Neural progenitor cell (in vitro differentiated cells): ENCODE measurements around the gene PIGB. TPM values are rescaled to one million over a fixed set of nuclear protein-coding genes. Genes with fewer than 3 reads are reported as not detected.

Source experiments
- DNase-seq: peaks from one replicate; pipeline ENCODE4 v3.0.0-alpha.2; 2016; ENCODE audit warnings: low spot score
- H2AFZ ChIP-seq: fragments of 200-600 bp; sonication (generic); replicated peaks from 2 replicates; pipeline ENCODE4 v1.6.1; 2016; ENCODE audit warnings: antibody characterized with exemption
- H3F3A ChIP-seq: fragments of 200-600 bp; sonication (generic); 2 replicates; pipeline ENCODE4 v1.6.1; 2016; ENCODE audit warnings: antibody characterized with exemption, low read depth
- H3K27ac ChIP-seq: fragments of 200-600 bp; sonication (generic); 2 replicates; pipeline ENCODE4 v1.5.1; 2016; ENCODE audit warnings: mild to moderate bottlenecking
- H3K27me3 ChIP-seq: fragments of 200-600 bp; sonication (generic); 2 replicates; pipeline ENCODE4 v1.6.1; 2016; ENCODE audit warnings: mild to moderate bottlenecking, moderate library complexity
- H3K36me3 ChIP-seq: fragments of 200-600 bp; sonication (generic); 2 replicates; pipeline ENCODE4 v1.5.1; 2016
- H3K4me1 ChIP-seq: fragments of 200-600 bp; sonication (generic); 2 replicates; pipeline ENCODE4 v1.6.1; 2016; ENCODE audit warnings: mixed run types
- H3K4me2 ChIP-seq: fragments of 200-600 bp; sonication (generic); 2 replicates; pipeline ENCODE4 v1.6.1; 2016
- H3K4me3 ChIP-seq: fragments of 200-600 bp; sonication (generic); 2 replicates; pipeline ENCODE4 v1.5.1; 2016
- H3K79me2 ChIP-seq: fragments of 200-600 bp; sonication (generic); 2 replicates; pipeline ENCODE4 v1.6.1; 2016; ENCODE audit warnings: low read depth
- H3K9ac ChIP-seq: fragments of 200-600 bp; sonication (generic); 2 replicates; pipeline ENCODE4 v1.6.1; 2016
- H3K9me3 ChIP-seq: fragments of 200-600 bp; sonication (generic); 2 replicates; pipeline ENCODE4 v1.5.1; 2016; ENCODE audit warnings: low read depth
- H4K20me1 ChIP-seq: fragments of 200-600 bp; sonication (generic); 2 replicates; pipeline ENCODE4 v1.6.1; 2016; ENCODE audit warnings: low read depth
- H3K27ac Mint-ChIP-seq: 3 replicates; pipeline ENCODE4 v1.8.0; 2021; ENCODE audit warnings: mixed read lengths
- H3K27me3 Mint-ChIP-seq: 2 replicates; pipeline ENCODE4 v1.8.0; 2022; ENCODE audit warnings: low read depth, mild to moderate bottlenecking, inconsistent platforms, moderate library complexity, mixed read lengths; ENCODE audit not compliant: insufficient read depth
- H3K36me3 Mint-ChIP-seq: 3 replicates; pipeline ENCODE4 v1.8.0; 2021; ENCODE audit warnings: mixed read lengths
- H3K4me1 Mint-ChIP-seq: 3 replicates; pipeline ENCODE4 v1.8.0; 2021; ENCODE audit warnings: mixed read lengths
- H3K4me3 Mint-ChIP-seq: 3 replicates; pipeline ENCODE4 v1.8.0; 2021; ENCODE audit warnings: mild to moderate bottlenecking, moderate library complexity, mixed read lengths
- H3K9me3 Mint-ChIP-seq: 3 replicates; pipeline ENCODE4 v1.8.0; 2020; ENCODE audit warnings: mixed read lengths
- CTCF ChIP-seq: fragments of 200-600 bp; sonication (generic); IDR thresholded peaks from 2 replicates; pipeline ENCODE4 v1.5.1; 2017; ENCODE audit warnings: antibody characterized with exemption, mild to moderate bottlenecking
- EZH2 ChIP-seq: fragments of 200-600 bp; sonication (generic); IDR thresholded peaks from 2 replicates; pipeline ENCODE4 v1.6.1; 2017; ENCODE audit warnings: antibody characterized with exemption, mild to moderate bottlenecking, moderate library complexity
- EZH2phosphoT487 ChIP-seq: fragments of 200-600 bp; sonication (generic); IDR thresholded peaks from 2 replicates; pipeline ENCODE4 v1.6.1; 2017; ENCODE audit warnings: antibody characterized with exemption
- total RNA-seq: library from RNA; depleted of rRNA; stranded (reverse); fragments of >200 nt; gene quantifications from 2 replicates; pipeline ENCODE4 v1.2.3, GENCODE V29; 2015; ENCODE audit warnings: low replicate concordance

Gene PIGB
- total RNA-seq, 1 donor from 2014 or later, result 18.7 TPM

DNA sequence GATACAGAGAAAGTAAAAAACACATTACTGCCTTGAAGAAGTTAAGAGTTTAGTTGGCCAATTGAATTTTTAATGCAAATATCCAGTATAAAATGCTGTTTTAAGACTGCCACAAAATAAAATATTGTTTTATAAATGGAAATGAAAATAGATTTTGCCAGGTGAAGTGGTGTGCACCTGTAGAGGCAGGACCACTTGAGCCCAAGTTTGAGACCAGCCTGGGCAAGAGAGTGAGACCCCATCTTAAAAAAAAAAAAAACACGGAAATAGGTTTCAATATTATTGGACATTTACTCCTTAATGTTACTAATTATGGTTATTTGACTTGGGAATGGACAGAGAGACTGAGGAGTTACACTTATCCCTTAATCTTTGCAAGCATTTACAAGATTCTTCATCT, 1.9 kb downstream of the PIGB start:
- H3K9me3 ChIP-seq, result no peaks in the 10 kb centered on the region
- TF ChIP-seq EZH2 (no peak), EZH2phosphoT487 (no peak), CTCF (no peak)
- no peak overlapping the region for H2AFZ ChIP-seq
- DNase-seq, result no peak
- no peak overlapping the region for H3K4me2 ChIP-seq
- H3F3A ChIP-seq, result peaks cover 10% of the 10 kb centered on the region
- H3K27me3 Mint-ChIP-seq, result peaks cover 5% of the 10 kb centered on the region
- H3K4me3 Mint-ChIP-seq, result no peak overlapping the region
- H3K27me3 ChIP-seq, result no peaks in the 10 kb centered on the region
- H4K20me1 ChIP-seq, result no peaks in the 10 kb centered on the region
- H3K4me3 ChIP-seq, result no peak overlapping the region
- no peak overlapping the region for H3K9ac ChIP-seq
- H3K4me1 Mint-ChIP-seq, result peaks cover 12% of the 10 kb centered on the region
- H3K9me3 Mint-ChIP-seq, result no peaks in the 10 kb centered on the region
- no peaks in the 10 kb centered on the region for H3K36me3 ChIP-seq
- peaks cover 3% of the 10 kb centered on the region for H3K36me3 Mint-ChIP-seq
- H3K27ac Mint-ChIP-seq, result no peak overlapping the region
- no peak overlapping the region for H3K27ac ChIP-seq
- peaks cover 32% of the 10 kb centered on the region for H3K79me2 ChIP-seq
- peaks cover 12% of the 10 kb centered on the region for H3K4me1 ChIP-seq

DNA sequence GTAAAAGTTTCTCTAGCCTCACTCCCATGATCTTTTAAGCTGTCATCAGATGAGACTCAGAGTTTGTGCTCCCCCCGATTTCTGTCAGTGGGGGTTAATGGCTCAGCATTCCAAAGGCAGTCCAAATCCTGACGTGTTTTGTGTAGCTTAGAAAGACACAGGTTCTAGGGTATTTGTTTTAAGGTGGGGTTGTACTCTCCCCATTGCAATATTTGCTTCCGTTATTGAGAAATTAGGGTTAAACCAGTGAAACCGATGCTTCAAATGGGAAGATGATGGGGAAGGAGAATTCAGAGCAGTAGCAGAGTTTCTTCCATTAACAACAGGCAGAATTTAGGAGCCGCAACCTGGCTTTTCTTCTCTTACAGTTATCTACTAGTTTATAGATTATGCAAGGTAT, 3.4 kb downstream of the PIGB start:
- Histone ChIP-seq H3K36me3 (no peaks in the 10 kb centered on the region), H3K4me2 (peak overlapping the region; percentile 6), H3K27ac (no peak overlapping the region), H2AFZ (no peak overlapping the region), H3F3A (peaks cover 10% of the 10 kb centered on the region), H3K9ac (no peak overlapping the region), H3K4me3 (no peak overlapping the region), H4K20me1 (no peaks in the 10 kb centered on the region), H3K9me3 (no peaks in the 10 kb centered on the region), H3K27me3 (no peaks in the 10 kb centered on the region), H3K4me1 (peaks cover 12% of the 10 kb centered on the region), H3K79me2 (peaks cover 31% of the 10 kb centered on the region)
- peak; percentile 2 for DNase-seq
- Mint-ChIP-seq H3K36me3 (no peaks in the 10 kb centered on the region), H3K4me3 (no peak overlapping the region), H3K27ac (no peak overlapping the region), H3K9me3 (no peaks in the 10 kb centered on the region), H3K4me1 (peaks cover 12% of the 10 kb centered on the region), H3K27me3 (peaks cover 5% of the 10 kb centered on the region)
- TF ChIP-seq EZH2phosphoT487 (no peak), CTCF (no peak), EZH2 (no peak)

DNA sequence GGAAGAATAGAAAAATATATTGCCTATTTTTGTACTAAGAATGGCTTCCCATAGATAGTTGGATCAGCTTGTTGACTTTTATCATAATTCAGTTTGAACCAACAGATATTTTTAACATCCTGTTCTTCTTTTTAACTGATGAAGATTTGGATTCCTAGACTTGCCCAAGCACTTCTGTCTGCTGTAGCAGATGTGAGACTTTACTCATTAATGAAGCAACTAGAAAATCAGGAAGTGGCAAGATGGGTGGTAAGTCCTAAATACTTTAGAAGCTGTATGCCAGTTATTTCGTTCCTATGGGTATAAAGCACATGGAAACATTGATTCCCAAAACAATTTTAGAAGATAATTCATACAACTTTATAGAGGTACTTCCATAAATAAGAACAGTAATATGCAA, 8.4 kb downstream of the PIGB start:
- no peaks in the 10 kb centered on the region for H3K36me3 ChIP-seq
- TF ChIP-seq EZH2phosphoT487, result no peak
- TF ChIP-seq CTCF, result no peak
- TF ChIP-seq EZH2, result no peak
- peaks cover 6% of the 10 kb centered on the region for H3F3A ChIP-seq
- no peak for DNase-seq
- Mint-ChIP-seq H3K27me3 (peaks cover 2% of the 10 kb centered on the region), H3K4me3 (no peak overlapping the region), H3K9me3 (no peaks in the 10 kb centered on the region), H3K27ac (no peak overlapping the region), H3K4me1 (peaks cover 7% of the 10 kb centered on the region), H3K36me3 (no peaks in the 10 kb centered on the region)
- peaks cover 8% of the 10 kb centered on the region for H3K4me1 ChIP-seq
- no peaks in the 10 kb centered on the region for H3K9me3 ChIP-seq
- H3K4me3 ChIP-seq, result no peak overlapping the region
- no peak overlapping the region for H3K9ac ChIP-seq
- no peak overlapping the region for H3K4me2 ChIP-seq
- H4K20me1 ChIP-seq, result no peaks in the 10 kb centered on the region
- no peak overlapping the region for H2AFZ ChIP-seq
- H3K27me3 ChIP-seq, result no peaks in the 10 kb centered on the region
- H3K79me2 ChIP-seq, result no peaks in the 10 kb centered on the region
- H3K27ac ChIP-seq, result no peak overlapping the region
